Panc1 (cell line): Measurements from ENCODE around the gene PRLH. TPM values are rescaled to one million over a fixed set of nuclear protein-coding genes. Genes with fewer than 3 reads are reported as not detected.

Experiments
- ATAC-seq: fragments of 200-7000 bp; cut with Tn5 transposase; 2 replicates; pipeline ENCODE4 v1.9.1; 2020; ENCODE audit warnings: mild to moderate bottlenecking, moderate library complexity
- BruUV-seq: library from RNA; stranded (reverse); fragments of 400-500 nt; replicated peaks from 2 replicates; lab custom pipeline; 2021; lab: Mats Ljungman, UMichigan
- CTCF ChIA-PET: fragments of 300-600 bp; sonication (Branson Sonifier 250); formaldehyde crosslinking; loops from one replicate; lab custom pipeline; 2022; ENCODE audit warnings: antibody characterized with exemption; lab: Charles Lee
- POLR2A ChIA-PET: fragments of 300-600 bp; sonication (Branson Sonifier 250); formaldehyde crosslinking; loops from one replicate; lab custom pipeline; 2022; ENCODE audit warnings: antibody characterized with exemption; lab: Charles Lee
- DNase-seq: peaks from one replicate; pipeline ENCODE4 v3.0.0-alpha.2; 2010; ENCODE audit warnings: low read depth, low spot score
- H3K27ac ChIP-seq: 2 replicates; pipeline ENCODE4 v1.5.1; 2011; ENCODE audit warnings: mild to moderate bottlenecking, low read length, inconsistent platforms
- H3K27me3 ChIP-seq: fragments of 200-500 bp; sonication (Bioruptor generic); 2 replicates; pipeline ENCODE4 v1.6.0; 2014; ENCODE audit warnings: low read length, inconsistent platforms; ENCODE audit not compliant: control insufficient read depth, insufficient read depth
- H3K36me3 ChIP-seq: fragments of 200-500 bp; sonication (Bioruptor generic); 2 replicates; pipeline ENCODE4 v1.5.1; 2014; ENCODE audit warnings: inconsistent platforms, mild to moderate bottlenecking, low read length, moderate library complexity; ENCODE audit not compliant: control insufficient read depth, insufficient read depth
- H3K4me1 ChIP-seq: 2 replicates; pipeline ENCODE4 v1.5.1; 2011; ENCODE audit warnings: inconsistent platforms, mild to moderate bottlenecking, low read length, moderate library complexity; ENCODE audit not compliant: control insufficient read depth, insufficient read depth
- H3K4me3 ChIP-seq, 2 experiments: 2 replicates each; pipeline ENCODE4 v1.5.1; 2011 to 2012; ENCODE audit warnings: low read depth in 2 of 2, low read length in 2 of 2, mild to moderate bottlenecking in 2 of 2, inconsistent platforms in 1 of 2, moderate library complexity in 1 of 2
- H3K9me3 ChIP-seq: fragments of 200-500 bp; sonication (Bioruptor generic); 2 replicates; pipeline ENCODE4 v1.5.1; 2014; ENCODE audit warnings: low read depth, mild to moderate bottlenecking, inconsistent platforms, low read length, moderate library complexity; ENCODE audit not compliant: control insufficient read depth, insufficient read depth
- CTCF ChIP-seq: fragments of 450-650 bp; IDR thresholded peaks from 2 replicates; pipeline ENCODE4 v1.5.1; 2017; ENCODE audit warnings: mild to moderate bottlenecking
- POLR2AphosphoS5 ChIP-seq: IDR thresholded peaks from 2 replicates; pipeline ENCODE4 v1.6.1; 2012; ENCODE audit warnings: mild to moderate bottlenecking, low read depth, low read length, moderate library complexity
- REST ChIP-seq, 2 experiments: IDR thresholded peaks; 2 replicates each; pipeline ENCODE4 v1.6.1; 2011 to 2012; ENCODE audit warnings: low read depth in 2 of 2, control low read depth in 1 of 2, low read length in 1 of 2, mild to moderate bottlenecking in 1 of 2, moderate library complexity in 1 of 2; ENCODE audit not compliant: insufficient read depth in 1 of 2
- SIN3A ChIP-seq: IDR thresholded peaks from 2 replicates; pipeline ENCODE4 v1.6.1; 2012; ENCODE audit warnings: low read depth, mild to moderate bottlenecking, low read length, moderate library complexity, borderline replicate concordance; ENCODE audit not compliant: insufficient read depth
- TCF7L2 ChIP-seq: IDR thresholded peaks from 2 replicates; pipeline ENCODE4 v1.6.1; 2011; ENCODE audit warnings: mild to moderate bottlenecking, low read depth, low read length, inconsistent platforms
- in situ Hi-C: cut with HindIII; loops from 2 replicates; pipeline ENCODE4 v1.10.0; 2016; ENCODE audit warnings: low sequenced_read_pairs, low pct_unique_long_range_greater_than_20kb
- intact Hi-C: fragments of 100-400 bp; cut with micrococcal nuclease; formaldehyde crosslinking; loops from one replicate; pipeline ENCODE4 v1.10.0; 2022; ENCODE audit not compliant: unreplicated experiment
- total RNA-seq: library from RNA; stranded (reverse); gene quantifications from one replicate; pipeline ENCODE4 v1.2.1, GENCODE V29; 2021; ENCODE audit not compliant: unreplicated experiment

Gene PRLH
- total RNA-seq, 1 experiment from 2014 or later, result not detected

GRCh38 chr2:237598468-237599208 is 32.3 kb downstream of the PRLH start:
- H3K9me3 ChIP-seq, result no peaks in the 10 kb centered on the region
- DNase-seq, result no peak
- no TSS peak for BruUV-seq
- no peak for ATAC-seq
- peaks cover 24% of the 10 kb centered on the region for H3K4me1 ChIP-seq
- intact Hi-C loops (loop anchor here (10.0 kb wide), 1 partner anchor 146 kb away; no protein-coding TSS in a partner anchor), in situ Hi-C loops (no loop called here)
- peak overlapping the region; percentile 35; the same call in 1 of the 2 replicates for H3K27ac ChIP-seq
- POLR2A ChIA-PET, result no interaction called here
- H3K27me3 ChIP-seq, result no peaks in the 10 kb centered on the region
- no peaks in the 10 kb centered on the region for H3K36me3 ChIP-seq
- no peak overlapping the region for H3K4me3 ChIP-seq
- no peak for TF ChIP-seq REST (IDR thresholded peaks at IDR 0.05; ENCODE audit: insufficient read depth in 1 of 2, low read depth in 2 of 2, low read length in 1 of 2)
- no peak for TF ChIP-seq POLR2AphosphoS5
- no peak for TF ChIP-seq CTCF
- no peak for TF ChIP-seq TCF7L2
- no peak for TF ChIP-seq SIN3A
- CTCF ChIA-PET, result no interaction called here

DNA sequence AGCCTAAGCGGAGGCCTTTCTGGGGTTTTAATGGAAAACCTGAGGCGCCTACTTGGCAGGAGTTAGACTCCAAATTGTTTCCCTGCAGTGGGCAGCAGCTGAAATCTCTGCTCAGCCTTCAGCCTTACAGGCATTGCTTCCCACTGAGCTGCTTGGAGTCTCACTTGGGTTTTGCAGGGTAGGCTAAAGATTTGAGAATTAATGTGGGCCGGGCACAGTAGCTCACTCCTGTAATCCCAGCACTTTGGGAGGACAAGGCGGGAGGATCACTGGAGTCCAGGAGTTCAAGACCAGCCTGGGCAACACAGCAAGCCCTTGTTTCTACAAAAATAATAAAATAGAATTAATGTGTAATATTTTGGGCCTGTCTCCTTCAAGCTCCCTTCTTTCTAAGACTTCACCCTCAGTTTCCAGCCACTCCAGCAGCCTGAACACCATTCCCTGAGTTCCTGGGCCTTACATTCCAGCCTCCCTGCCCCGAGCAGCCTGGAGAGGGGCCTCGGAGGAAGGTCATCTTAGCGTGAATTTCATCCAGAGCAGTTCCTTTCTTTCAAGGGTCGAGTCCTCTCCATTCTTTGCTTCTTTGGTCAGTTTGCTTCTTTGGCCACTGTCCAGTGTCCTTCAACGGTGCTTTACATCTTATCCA is 33.2 kb downstream of the PRLH start:
- ChIA-PET CTCF (interaction anchor here (1.4 kb wide), 1 partner anchor 7 kb away, joined by 3 read pairs; no protein-coding TSS in a partner anchor), POLR2A (no interaction called here)
- no TSS peak for BruUV-seq
- H3K4me1 ChIP-seq, result peaks cover 16% of the 10 kb centered on the region
- in situ Hi-C loops, result no loop called here
- intact Hi-C loops, result loop anchor here (10.0 kb wide), 1 partner anchor 145 kb away; no protein-coding TSS in a partner anchor
- no peak overlapping the region for H3K4me3 ChIP-seq
- no peaks in the 10 kb centered on the region for H3K9me3 ChIP-seq
- H3K27me3 ChIP-seq, result no peaks in the 10 kb centered on the region
- DNase-seq (no peak), ATAC-seq (no peak)
- H3K36me3 ChIP-seq, result no peaks in the 10 kb centered on the region
- peak overlapping the region; percentile 52; the same call in 1 of the 2 replicates for H3K27ac ChIP-seq
- no peak for TF ChIP-seq REST (IDR thresholded peaks at IDR 0.05; ENCODE audit: insufficient read depth in 1 of 2, low read depth in 2 of 2, low read length in 1 of 2)
- TF ChIP-seq POLR2AphosphoS5, result no peak
- TF ChIP-seq TCF7L2, result no peak
- TF ChIP-seq SIN3A, result no peak
- TF ChIP-seq CTCF, result no peak
